NOMO-1 (cell line): ENCODE measurements around the gene SP1.
A peak's percentile ranks its signal among the peaks of the same experiment; 100 is the strongest.
"Not testable (repeated sequence)": the region's sequence is repeated elsewhere in the genome, so short reads cannot be mapped to it uniquely, and the experiment has no call there.

Source experiments
- DNase-seq, 2 experiments: peaks; one replicate each; lab custom pipeline; 2025; ENCODE audit not compliant: unreplicated experiment in 2 of 2; lab: John Stamatoyannopoulos, UW

Gene SP1

DNA sequence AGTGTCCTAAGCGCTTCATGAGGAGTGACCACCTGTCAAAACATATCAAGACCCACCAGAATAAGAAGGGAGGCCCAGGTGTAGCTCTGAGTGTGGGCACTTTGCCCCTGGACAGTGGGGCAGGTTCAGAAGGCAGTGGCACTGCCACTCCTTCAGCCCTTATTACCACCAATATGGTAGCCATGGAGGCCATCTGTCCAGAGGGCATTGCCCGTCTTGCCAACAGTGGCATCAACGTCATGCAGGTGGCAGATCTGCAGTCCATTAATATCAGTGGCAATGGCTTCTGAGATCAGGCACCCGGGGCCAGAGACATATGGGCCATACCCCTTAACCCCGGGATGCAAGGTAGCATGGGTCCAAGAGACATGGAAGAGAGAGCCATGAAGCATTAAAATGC is 31.0 kb downstream of the SP1 start:
- no peak for DNase-seq

DNA sequence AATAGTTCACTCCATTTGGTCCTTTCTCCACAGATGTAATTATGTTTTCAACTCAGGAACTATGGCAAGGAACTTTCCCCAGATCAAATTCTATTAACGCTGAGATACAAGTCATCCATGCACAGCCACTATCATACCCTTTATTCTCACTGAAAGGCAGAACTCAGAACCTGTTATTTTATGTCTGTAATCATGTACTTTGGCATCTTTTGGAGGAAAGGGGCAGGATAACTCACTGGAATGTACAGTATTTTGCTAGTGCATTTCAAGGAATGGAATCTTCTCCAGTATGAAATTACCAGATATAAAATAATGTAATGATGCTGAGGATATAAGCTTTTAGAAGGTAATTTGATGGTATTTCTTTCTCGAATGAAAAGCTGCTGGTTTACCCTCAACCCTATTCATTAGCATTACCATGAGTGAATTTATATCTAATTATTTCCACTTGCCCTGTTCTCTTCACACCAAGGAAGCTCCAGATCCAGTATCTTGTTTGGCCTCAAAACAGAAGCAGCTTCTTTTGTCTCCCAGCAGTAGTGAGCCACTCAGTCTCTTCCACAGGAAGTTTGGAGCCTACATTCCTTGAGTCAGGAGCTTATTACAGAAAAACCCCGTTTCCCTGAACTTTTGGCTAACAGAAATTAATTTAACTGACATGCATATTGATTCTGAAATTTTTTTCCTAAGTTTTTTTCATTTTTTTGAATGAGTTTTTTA is 33.7 kb downstream of the SP1 start:
- DNase-seq, result no peak

DNA sequence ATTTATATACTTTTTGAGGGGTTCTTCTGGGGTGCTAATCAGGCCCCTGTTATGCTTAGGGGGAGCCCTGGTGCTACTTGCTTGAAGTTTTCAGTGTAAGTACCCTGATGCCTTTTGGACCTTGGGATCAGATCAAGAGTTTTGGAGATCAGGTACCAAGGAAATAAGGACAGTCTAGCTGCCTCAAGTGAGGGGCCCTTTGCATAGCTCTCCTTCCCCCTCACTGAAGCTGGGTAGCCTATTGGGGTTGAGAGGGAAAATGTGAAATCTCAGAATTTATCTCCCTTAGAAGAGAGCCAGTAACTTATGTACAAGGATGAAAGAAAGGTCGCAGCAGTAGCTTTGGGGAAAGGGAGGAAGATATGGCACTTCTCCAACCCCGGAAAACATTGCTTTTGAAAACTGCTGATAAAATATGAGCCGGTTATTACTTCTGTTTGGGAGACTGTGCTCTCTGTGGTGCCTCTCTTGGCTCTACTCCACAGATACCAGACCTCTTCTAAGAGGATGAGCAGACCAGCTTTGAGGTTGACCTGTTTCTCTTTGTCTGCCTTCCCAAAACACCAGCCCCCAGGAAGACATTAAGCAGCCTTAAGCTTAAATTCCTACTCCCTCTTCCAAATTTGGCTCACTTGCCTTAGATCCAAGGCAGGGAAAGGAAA is 34.9 kb downstream of the SP1 start:
- no peak for DNase-seq

DNA sequence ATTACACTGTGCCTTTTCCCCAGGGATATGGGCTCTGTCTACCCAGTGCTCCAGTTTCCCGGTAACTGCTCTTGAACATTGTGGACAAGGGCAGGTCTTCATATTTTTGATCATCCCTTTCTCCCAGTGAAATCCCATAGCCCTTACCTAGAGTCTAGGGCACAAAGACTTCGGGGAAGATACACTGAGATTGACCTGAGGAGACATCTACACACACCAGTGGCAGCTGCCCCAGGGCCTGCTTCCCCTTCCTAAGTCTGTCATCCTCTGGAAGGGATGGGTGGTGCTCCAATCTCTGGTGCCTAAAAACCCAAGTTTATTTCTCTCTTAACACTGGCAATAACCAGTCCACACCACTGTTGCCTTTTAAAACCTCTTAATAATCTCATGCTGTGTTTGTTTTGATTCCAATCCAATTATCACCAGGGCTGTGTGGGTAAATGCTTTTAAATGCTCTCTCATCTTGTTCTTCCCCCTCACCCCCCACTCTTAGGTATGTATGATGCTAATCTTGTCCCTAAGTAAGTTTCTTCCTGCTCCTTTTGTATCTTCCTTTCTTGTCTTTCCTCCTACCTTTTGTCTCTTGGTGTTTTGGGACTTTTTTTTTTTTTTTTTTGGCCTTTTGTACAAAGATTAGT is 35.9 kb downstream of the SP1 start:
- DNase-seq, result not testable (repeated sequence)

DNA sequence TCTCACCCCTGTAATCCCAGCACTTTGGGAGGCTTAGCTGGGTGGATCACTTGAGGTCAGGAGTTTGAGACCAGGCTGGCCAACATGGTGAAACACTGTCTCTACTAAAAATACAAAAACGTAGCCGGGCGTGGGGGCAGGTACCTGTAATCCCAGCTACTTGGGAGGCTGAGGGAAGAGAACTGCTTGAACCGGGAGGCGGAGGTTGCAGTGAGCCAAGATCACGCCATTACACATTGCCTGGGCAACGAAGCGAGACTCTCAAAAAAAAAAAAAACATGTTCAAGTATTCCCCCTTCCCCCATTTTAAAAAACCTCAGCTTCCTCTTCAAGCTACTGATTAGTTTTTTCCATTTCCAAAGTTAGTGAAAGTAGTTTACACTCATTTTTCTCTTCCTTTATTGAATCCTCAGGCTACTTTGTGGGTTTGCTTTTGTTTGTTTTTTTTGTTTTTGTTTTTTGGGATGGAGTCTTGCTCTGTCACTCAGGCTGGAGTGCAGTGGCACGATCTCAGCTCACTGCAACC is 37.4 kb downstream of the SP1 start:
- peak; percentile 61 to 91 for DNase-seq

DNA sequence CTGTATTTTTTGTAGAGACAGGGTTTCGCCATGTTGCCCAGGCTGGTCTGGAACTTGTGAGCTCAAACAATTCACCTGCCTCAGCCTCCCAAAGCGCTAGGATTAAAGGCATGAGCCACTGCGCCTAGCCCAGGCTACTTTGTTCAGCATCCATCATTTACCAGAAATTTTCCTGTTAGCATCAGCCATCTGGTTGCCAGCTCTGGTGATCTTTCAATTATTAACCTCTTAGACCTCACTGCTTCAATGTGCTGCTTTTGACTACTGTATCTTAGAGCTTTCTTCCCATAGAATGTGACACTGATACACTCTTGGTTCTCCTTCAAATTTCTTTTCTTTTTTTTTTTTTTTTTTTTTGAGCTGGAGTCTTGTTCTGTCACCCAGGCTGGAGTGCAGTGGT is 38.2 kb downstream of the SP1 start:
- no peak for DNase-seq

DNA sequence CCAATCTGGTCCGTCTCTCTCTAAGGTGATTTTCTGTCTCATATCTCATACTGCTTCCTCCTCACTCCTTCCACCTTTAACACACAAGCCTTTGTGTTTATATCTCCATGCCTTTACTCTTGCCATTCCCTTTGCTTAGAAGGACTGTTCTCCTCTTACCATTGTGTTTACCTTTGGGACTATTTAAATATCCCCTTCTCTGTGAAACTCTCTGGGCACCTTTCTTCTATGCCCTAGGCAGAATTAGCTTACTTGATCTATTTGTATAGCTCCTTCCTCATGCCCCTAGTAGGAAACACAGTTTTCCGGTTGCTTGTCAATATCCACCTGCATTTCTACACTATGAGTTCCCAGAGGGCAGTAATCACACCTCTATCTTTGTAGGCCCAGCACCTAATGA is 39.8 kb downstream of the SP1 start:
- no peak for DNase-seq

DNA sequence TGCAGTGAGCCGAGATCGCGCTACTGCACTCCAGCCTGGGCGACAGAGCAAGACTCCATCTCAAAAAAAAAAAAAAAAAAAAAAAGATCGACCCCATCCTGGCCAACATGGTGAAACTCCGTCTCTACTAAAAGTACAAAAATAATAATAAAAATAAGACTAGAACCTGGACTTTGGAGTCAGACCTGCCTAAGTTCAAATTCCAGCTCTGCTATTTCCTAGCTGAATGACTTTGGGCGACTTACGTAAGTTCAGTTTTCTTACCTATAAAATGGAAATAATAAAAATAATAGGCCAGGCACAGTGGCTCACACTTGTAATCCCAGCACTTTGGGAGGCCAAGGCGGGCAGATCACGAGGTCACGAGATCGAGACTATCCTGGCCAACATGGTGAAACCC is 42.3 kb downstream of the SP1 start:
- not testable (repeated sequence) for DNase-seq

DNA sequence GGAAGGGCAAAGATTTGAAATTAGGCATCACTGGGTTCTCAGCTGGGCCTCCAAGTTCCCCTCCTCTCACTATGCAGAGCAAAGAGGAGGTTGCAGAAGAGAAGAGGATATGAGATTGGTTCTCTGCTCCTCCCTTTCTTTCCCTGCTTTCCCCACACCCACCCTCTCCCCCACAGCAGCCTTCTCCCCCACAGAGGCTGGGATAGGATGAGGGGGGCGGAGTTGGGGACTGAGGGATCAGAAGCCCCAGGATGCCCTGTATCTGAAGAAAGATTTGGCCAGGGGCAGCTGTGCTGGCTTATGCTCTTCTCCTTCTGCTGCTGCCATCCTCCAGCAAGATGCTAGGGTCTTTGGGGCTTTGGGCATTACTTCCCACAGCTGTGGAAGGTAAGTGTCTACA is 43.6 kb downstream of the SP1 start, which contains the start of gene AMHR2:
AMHR2 (plus strand) TSS at position 259 of the 400 bp plus-strand sequence; CDS start at position 339, 80 bp downstream.
- no peak for DNase-seq

DNA sequence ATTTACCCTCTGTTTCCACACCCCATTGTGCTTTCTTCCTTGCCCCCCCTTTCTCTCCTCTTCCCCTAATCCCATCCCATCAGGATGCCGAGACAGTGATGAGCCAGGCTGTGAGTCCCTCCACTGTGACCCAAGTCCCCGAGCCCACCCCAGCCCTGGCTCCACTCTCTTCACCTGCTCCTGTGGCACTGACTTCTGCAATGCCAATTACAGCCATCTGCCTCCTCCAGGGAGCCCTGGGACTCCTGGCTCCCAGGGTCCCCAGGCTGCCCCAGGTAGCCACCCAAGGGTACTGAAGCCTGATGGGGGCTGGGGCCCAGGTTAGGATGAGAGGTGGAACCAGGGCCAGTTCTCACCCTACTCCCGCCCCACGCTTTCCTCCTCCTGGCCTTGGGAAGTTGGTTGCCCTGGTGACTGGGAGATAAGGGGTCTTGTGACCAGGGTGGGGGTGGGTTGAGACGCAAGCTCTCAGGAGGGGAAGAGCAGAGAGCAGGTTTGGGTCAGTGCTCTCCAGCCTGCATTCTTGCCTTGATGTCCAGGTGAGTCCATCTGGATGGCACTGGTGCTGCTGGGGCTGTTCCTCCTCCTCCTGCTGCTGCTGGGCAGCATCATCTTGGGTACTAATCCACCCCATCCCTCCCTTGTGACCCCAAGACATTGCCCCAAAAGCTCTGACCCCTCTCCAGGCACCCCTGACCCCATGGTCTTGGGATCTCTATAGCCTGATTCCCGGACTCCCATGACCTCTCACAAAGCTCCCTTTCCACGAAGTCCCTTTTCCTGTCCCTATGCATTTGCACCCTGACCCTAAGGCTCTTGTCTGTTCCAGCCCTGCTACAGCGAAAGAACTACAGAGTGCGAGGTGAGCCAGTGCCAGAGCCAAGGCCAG is 44.9 kb downstream of the SP1 start:
- no peak for DNase-seq

DNA sequence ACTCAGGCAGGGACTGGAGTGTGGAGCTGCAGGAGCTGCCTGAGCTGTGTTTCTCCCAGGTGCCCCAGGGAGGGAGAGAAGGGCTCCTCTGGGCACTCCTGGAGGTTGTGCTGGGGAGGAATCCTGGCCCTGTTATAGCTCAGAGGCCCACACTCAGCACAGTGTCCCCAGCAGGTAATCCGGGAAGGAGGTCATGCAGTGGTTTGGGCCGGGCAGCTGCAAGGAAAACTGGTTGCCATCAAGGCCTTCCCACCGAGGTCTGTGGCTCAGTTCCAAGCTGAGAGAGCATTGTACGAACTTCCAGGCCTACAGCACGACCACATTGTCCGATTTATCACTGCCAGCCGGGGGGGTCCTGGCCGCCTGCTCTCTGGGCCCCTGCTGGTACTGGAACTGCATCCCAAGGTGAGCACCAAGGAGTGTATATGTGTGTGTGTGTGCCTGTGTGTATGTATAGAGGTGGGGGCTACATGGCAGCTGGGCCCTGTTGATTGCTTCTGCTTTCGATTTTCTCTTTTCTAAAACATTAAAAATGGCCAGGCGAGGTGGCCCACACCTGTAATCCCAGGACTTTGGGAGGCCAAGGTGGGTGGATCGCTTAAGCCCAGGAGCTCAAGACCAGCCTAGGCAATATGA is 45.7 kb downstream of the SP1 start:
- DNase-seq, result no peak

DNA sequence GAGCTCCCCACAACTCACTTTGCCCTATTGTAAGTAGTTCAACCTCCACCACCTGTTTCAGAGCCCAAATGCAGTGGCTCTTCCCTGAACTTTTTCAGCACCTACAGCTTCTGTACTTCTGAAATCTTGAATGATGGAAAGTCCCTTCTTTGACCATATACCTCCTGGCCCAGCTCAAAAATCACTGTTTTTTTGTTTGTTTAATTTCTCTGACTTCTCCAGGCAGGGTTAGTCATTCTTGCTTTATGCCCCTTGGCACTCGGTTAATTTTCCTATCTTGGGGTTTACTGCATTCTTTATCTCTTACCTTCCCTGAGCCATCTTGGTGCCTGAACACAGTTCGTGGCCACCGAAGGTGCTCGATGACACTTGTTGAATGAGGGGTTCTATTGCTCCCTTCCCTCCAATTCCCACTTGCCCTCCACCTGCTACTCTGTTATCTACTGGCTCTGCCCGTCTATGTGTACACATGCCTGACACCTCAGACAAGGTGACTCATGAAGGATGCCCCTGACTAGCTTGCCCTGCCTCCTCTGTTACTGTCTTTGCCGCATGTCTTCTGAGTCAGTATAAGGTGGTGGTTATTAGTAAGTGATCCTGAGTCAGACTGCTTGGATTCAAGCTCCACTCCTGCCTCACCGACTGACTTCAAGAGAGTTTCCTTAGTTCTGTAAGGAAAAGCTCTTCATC is 48.1 kb downstream of the SP1 start:
- DNase-seq, result no peak

DNA sequence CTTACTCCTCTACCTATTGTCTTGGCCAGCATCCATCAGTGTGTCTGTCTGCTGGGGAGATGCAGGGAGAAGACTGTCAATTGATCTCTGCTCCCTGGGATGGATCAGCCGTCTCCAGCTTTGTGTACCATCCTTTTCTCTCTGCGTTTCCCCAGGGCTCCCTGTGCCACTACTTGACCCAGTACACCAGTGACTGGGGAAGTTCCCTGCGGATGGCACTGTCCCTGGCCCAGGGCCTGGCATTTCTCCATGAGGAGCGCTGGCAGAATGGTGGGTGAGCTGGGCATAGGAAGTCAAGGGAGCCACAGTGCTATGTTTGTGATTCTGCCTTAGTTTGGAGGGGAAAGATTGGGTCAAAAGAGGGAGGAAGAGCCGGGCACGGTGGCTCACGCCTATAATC is 48.8 kb downstream of the SP1 start:
- DNase-seq, result no peak

DNA sequence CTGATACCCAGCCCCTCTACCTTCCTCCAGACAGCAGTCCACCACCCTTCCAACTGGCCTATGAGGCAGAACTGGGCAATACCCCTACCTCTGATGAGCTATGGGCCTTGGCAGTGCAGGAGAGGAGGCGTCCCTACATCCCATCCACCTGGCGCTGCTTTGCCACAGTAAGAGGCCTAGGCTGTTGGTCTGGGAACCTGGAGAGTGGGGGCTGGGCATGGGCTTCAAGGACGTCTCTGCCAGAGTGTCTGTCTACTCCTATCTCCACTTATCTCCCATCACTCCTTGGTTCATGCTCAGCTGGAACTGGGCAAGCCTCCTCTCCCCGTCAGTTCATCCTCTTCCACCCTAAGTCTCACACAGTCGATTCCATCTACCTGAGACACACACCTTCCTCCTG is 50.1 kb downstream of the SP1 start:
- no peak for DNase-seq

DNA sequence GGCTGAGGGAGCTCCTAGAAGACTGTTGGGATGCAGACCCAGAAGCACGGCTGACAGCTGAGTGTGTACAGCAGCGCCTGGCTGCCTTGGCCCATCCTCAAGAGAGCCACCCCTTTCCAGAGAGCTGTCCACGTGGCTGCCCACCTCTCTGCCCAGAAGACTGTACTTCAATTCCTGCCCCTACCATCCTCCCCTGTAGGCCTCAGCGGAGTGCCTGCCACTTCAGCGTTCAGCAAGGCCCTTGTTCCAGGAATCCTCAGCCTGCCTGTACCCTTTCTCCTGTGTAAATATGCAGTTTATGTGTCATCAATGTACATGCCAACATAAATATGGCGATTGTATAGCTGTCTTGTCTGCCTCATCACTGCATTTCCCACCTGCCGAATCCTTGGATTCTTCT is 51.2 kb downstream of the SP1 start:
- no peak for DNase-seq

DNA sequence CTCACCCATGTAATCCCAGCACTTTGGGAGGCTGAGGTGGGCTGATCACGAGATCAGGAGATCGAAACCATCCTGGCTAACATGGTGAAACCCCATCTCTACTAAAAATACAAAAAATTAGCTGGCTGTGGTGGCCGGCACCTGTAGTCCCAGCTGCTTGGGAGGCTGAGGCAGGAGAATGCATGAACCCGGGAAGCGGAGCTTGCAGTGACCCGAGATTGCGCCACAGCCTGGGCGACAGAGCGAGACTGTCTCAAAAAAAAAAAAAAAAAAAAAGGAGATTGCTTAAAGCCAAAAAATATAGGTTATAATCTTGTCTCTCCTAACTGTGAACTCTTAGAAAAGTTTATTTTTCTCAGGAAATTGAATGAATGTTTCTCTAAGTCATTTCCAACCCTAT is 55.4 kb downstream of the SP1 start:
- DNase-seq, result not testable (repeated sequence)

DNA sequence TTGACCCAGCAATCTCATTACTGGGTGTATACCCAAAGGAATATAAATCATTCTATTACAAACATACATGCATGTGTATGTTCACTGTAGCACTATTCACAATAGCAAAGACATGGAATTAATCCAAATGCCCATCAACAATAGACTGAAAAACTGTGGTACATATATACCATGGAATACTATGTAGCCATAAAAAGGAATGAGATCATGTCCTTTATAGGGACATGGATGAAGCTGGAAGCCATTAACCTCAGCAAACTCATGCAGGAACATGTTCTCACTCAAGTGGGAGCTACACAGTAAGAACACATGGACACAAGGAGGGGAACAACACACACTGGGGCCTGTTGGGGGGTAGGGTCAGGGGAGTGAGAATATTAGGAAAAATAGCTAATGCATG is 59.6 kb downstream of the SP1 start:
- not testable (repeated sequence) for DNase-seq

DNA sequence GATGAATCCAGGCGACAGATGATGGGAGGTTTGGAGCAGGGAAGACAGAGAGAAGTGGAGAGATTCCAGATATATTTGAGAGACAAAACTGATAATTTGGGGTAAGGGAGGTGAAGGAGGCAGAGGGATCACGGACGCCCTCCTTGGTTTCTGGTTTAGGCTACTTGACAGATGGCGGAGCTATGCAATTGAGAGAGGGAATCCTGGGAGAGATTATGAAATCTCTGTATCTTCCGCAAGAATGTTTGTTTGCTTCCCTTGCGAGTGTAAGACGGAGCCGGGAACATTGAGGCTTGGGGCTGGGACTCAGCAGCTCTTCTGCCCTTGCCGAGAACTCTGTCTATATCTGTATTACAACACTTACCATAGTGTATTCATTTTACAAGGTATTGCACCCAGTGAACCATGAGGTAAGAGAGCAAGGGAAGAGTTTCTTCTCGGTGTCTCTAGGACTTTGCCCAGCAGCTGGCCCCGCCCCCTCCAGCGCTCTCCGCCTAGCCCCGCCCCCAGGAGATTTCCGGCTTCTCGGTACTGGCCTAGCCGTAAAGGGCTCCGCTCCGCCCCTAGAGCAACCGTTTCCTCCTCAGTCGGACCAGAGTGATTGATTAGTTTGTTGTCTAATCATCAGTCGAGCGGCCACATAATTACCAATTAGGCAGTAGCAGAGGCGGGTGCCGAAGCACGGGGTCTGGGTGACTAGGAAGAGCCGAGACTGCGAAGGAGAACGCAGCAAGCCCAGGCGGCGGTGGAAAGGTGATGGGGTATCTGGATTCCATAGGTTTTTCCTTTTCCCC is 61.3 kb downstream of the SP1 start, which contains the start of gene PRR13:
PRR13 (plus strand) TSS at position 695 of the 794 bp plus-strand sequence. CDS start 981 bp downstream, outside the sequence.
- peak; percentile 100 for DNase-seq

DNA sequence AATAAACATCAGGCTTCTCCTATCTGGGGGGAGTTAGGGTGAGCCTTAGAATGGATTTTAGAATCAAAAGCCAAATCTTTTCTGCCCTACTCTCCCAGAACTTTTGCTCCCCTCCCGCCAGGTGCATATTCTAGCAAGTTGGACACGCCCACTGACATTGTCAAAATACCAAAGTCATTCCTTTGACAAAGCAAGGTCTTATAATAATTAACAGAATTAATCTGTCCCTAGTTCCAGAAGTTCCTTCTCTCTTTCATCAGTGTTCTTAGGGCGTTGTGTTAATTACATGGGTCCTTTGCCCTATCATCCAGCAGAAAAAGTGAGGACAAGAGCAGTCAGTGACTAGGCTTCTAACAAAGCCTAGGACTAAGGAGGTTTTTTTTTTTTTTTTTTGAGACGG is 64.0 kb downstream of the SP1 start:
- no peak for DNase-seq
